ENCODE measurements around the gene GSN. TPM values are rescaled to one million over a fixed set of nuclear protein-coding genes. Genes with fewer than 3 reads are reported as not detected.

Gene GSN
- polyA plus RNA-seq, 3 donors from 2014 or later, result 199 to 325 (median 226) TPM

- Mint-ChIP-seq H3K9me3 (no peaks in the 10 kb centered on the region), H3K36me3 (peaks cover 4 to 14% (median 12%) of the 10 kb centered on the region in 3 donors), H3K4me1 (peaks cover 88 to 98% of the 10 kb centered on the region in 2 donors), H3K27me3 (ENCODE audit: low read depth in 3 of 3) (peaks cover 0 to 2% (median 0%) of the 10 kb centered on the region in 3 donors), H3K27ac (peak overlapping the region; percentile 85 to 94 (median 88)), H3K4me3 (peak overlapping the region; percentile 61 to 78 (median 72))
- DNase-seq, result no peak
Measured at GRCh38 chr9:121359351-121360294, 91.7 kb downstream of the GSN start.

GRCh38 chr9:121360601-121361374, 92.8 kb downstream of the GSN start:
- DNase-seq, result no peak
- no peaks in the 10 kb centered on the region for H3K9me3 Mint-ChIP-seq
- H3K4me3 Mint-ChIP-seq, result peak overlapping the region in 3 of 5 donors; percentile 6 to 52 (median 34)
- H3K4me1 Mint-ChIP-seq, result peaks cover 91 to 99% of the 10 kb centered on the region in 2 donors
- peaks cover 3 to 15% (median 11%) of the 10 kb centered on the region in 3 donors for H3K36me3 Mint-ChIP-seq
- H3K27ac Mint-ChIP-seq, result peak overlapping the region; percentile 63 to 94 (median 77)
- H3K27me3 Mint-ChIP-seq (ENCODE audit: low read depth in 3 of 3), result peaks cover 0 to 2% (median 0%) of the 10 kb centered on the region in 3 donors

GRCh38 chr9:121362813-121363621, 95.1 kb downstream of the GSN start:
- Mint-ChIP-seq H3K27ac (peak overlapping the region in 5 of 6 donors; percentile 56 to 87 (median 67)), H3K9me3 (no peaks in the 10 kb centered on the region), H3K36me3 (peaks cover 0 to 18% (median 4%) of the 10 kb centered on the region in 3 donors), H3K27me3 (ENCODE audit: low read depth in 3 of 3) (peaks cover 0 to 5% (median 0%) of the 10 kb centered on the region in 3 donors), H3K4me3 (peak overlapping the region; percentile 42 to 75 (median 58)), H3K4me1 (peaks cover 93 to 99% of the 10 kb centered on the region in 2 donors)
- no peak for DNase-seq

GRCh38 chr9:121363622-121363961, 95.6 kb downstream of the GSN start:
- DNase-seq, result no peak
- Mint-ChIP-seq H3K36me3 (peaks cover 0 to 18% (median 4%) of the 10 kb centered on the region in 3 donors), H3K27ac (peak overlapping the region; percentile 23 to 72 (median 48)), H3K4me1 (peaks cover 91 to 98% of the 10 kb centered on the region in 2 donors), H3K27me3 (ENCODE audit: low read depth in 3 of 3) (peaks cover 4 to 7% (median 5%) of the 10 kb centered on the region in 3 donors), H3K4me3 (peak overlapping the region; percentile 49 to 68 (median 56)), H3K9me3 (no peaks in the 10 kb centered on the region)

GRCh38 chr9:121364077-121364476, 96.1 kb downstream of the GSN start:
- Mint-ChIP-seq H3K4me3 (peak overlapping the region; percentile 49 to 68 (median 56)), H3K27ac (peak overlapping the region; percentile 23 to 72 (median 48)), H3K36me3 (peaks cover 0 to 18% (median 4%) of the 10 kb centered on the region in 3 donors), H3K9me3 (no peaks in the 10 kb centered on the region), H3K4me1 (peaks cover 90 to 93% of the 10 kb centered on the region in 2 donors), H3K27me3 (ENCODE audit: low read depth in 3 of 3) (peaks cover 8 to 11% (median 9%) of the 10 kb centered on the region in 3 donors)
- no peak for DNase-seq

GRCh38 chr9:121364886-121365285, 96.9 kb downstream of the GSN start:
- peaks cover 82 to 85% of the 10 kb centered on the region in 2 donors for H3K4me1 Mint-ChIP-seq

GRCh38 chr9:121365564-121365963, 97.6 kb downstream of the GSN start:
- H3K27me3 Mint-ChIP-seq (ENCODE audit: low read depth in 3 of 3), result peaks cover 16 to 20% (median 20%) of the 10 kb centered on the region in 3 donors
- H3K4me3 Mint-ChIP-seq, result peak overlapping the region; percentile 12 to 99 (median 40)
- H3K4me1 Mint-ChIP-seq, result peaks cover 80 to 84% of the 10 kb centered on the region in 2 donors
- no peaks in the 10 kb centered on the region for H3K9me3 Mint-ChIP-seq
- DNase-seq, result no peak
- peak overlapping the region; percentile 23 to 72 (median 48) for H3K27ac Mint-ChIP-seq
- peaks cover 0 to 18% (median 4%) of the 10 kb centered on the region in 3 donors for H3K36me3 Mint-ChIP-seq

More at GRCh38 chr9:121364886-121365285, 96.9 kb downstream of the GSN start:
- Mint-ChIP-seq H3K27me3 (ENCODE audit: low read depth in 3 of 3) (peaks cover 14% of the 10 kb centered on the region in 3 donors), H3K4me3 (peak overlapping the region; percentile 8 to 99 (median 44)), H3K9me3 (no peaks in the 10 kb centered on the region), H3K27ac (peak overlapping the region; percentile 23 to 72 (median 48)), H3K36me3 (peaks cover 0 to 18% (median 4%) of the 10 kb centered on the region in 3 donors)
- no peak for DNase-seq

GRCh38 chr9:121366611-121367192, 98.7 kb downstream of the GSN start:
- H3K9me3 Mint-ChIP-seq, result no peaks in the 10 kb centered on the region
- peaks cover 77 to 85% of the 10 kb centered on the region in 2 donors for H3K4me1 Mint-ChIP-seq
- H3K4me3 Mint-ChIP-seq, result peak overlapping the region; percentile 76 to 99 (median 97)
- no peak for DNase-seq
- peaks cover 16 to 21% (median 21%) of the 10 kb centered on the region in 3 donors for H3K27me3 Mint-ChIP-seq (ENCODE audit: low read depth in 3 of 3)
- peak overlapping the region; percentile 39 to 98 (median 92) for H3K27ac Mint-ChIP-seq
- peaks cover 0 to 17% (median 4%) of the 10 kb centered on the region in 3 donors for H3K36me3 Mint-ChIP-seq

GRCh38 chr9:121367306-121368137, 99.6 kb downstream of the GSN start:
- H3K9me3 Mint-ChIP-seq, result no peaks in the 10 kb centered on the region
- H3K27ac Mint-ChIP-seq, result peak overlapping the region; percentile 92 to 98 (median 96)
- peaks cover 0 to 14% (median 4%) of the 10 kb centered on the region in 3 donors for H3K36me3 Mint-ChIP-seq
- H3K27me3 Mint-ChIP-seq (ENCODE audit: low read depth in 3 of 3), result peaks cover 16 to 23% (median 21%) of the 10 kb centered on the region in 3 donors
- DNase-seq, result no peak
- peaks cover 80 to 85% of the 10 kb centered on the region in 2 donors for H3K4me1 Mint-ChIP-seq
- peak overlapping the region; percentile 96 to 99 (median 97) for H3K4me3 Mint-ChIP-seq

- Mint-ChIP-seq H3K27ac (peak overlapping the region; percentile 92 to 98 (median 96)), H3K9me3 (no peaks in the 10 kb centered on the region), H3K4me3 (peak overlapping the region; percentile 96 to 99 (median 97)), H3K36me3 (peaks cover 0 to 14% (median 4%) of the 10 kb centered on the region in 3 donors), H3K4me1 (peaks cover 80 to 85% of the 10 kb centered on the region in 2 donors), H3K27me3 (ENCODE audit: low read depth in 3 of 3) (peaks cover 16 to 23% (median 21%) of the 10 kb centered on the region in 3 donors)
- no peak for DNase-seq
Measured at GRCh38 chr9:121368138-121368522, 100.2 kb downstream of the GSN start.

- peak; percentile 65 to 67 (median 67) for DNase-seq
- peaks cover 76 to 81% of the 10 kb centered on the region in 2 donors for H3K4me1 Mint-ChIP-seq
- no peaks in the 10 kb centered on the region for H3K9me3 Mint-ChIP-seq
- peaks cover 16 to 23% (median 21%) of the 10 kb centered on the region in 3 donors for H3K27me3 Mint-ChIP-seq (ENCODE audit: low read depth in 3 of 3)
- peaks cover 0 to 14% (median 4%) of the 10 kb centered on the region in 3 donors for H3K36me3 Mint-ChIP-seq
- peak overlapping the region; percentile 92 to 98 (median 96) for H3K27ac Mint-ChIP-seq
- H3K4me3 Mint-ChIP-seq, result peak overlapping the region; percentile 96 to 99 (median 97)
Measured at GRCh38 chr9:121368745-121369144, 100.8 kb downstream of the GSN start.

Data from immature natural killer cell (primary cell).